Stimulated activated CD4-positive, alpha-beta T cell treated with anti-CD3 and anti-CD28 coated beads, TNF-alpha, amount 100 ng/mL, for 4 hours (primary cell): Measurements from ENCODE around the gene LTA.
A peak's percentile ranks its signal among the peaks of the same experiment; 100 is the strongest.
"Not testable (repeated sequence)": the region's sequence is repeated elsewhere in the genome, so short reads cannot be mapped to it uniquely, and the experiment has no call there.

ENCODE experiments used
- DNase-seq, 3 experiments: peaks; one replicate each; pipeline ENCODE4 v3.0.0-alpha.2; 2020; ENCODE audit warnings: low read depth in 3 of 3

Gene LTA

DNA sequence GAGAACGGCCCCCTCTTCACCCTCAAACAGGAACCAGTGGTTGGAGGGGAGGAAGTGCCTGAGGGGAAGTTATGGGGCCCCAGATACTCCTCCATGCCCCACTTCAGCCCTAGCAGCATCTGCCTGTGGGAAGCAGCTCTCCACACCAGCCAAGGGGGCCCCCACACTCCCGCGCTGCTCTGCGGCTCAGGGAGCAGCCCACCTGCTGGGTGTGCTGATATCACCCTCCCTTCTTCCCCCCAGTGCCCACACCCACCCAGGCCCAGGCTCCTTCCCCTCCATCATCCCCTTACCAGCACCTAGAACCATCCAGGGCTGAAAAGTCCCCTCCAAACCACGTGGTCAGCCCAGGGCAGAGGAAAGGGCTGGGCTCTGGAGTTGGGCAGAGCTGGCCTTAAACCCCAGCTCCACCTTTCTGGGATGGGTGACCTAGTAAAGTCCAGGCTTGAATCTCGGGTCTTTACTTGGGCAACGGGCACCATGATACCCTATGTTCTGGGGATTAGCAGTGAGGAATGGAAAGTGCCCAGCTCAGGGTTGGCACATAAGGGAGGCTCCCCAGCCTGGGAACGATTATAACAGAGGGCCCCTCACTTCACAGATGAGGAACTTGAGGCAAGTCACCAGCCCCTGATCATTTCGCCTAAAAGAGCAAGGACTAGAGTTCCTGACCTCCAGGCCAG is 14.7 kb downstream of the LTA start:
- DNase-seq = no peak

- no peak for DNase-seq
These were observed 16.0 kb downstream of the LTA start for GRCh38 chr6:31587791-31588777.

DNA sequence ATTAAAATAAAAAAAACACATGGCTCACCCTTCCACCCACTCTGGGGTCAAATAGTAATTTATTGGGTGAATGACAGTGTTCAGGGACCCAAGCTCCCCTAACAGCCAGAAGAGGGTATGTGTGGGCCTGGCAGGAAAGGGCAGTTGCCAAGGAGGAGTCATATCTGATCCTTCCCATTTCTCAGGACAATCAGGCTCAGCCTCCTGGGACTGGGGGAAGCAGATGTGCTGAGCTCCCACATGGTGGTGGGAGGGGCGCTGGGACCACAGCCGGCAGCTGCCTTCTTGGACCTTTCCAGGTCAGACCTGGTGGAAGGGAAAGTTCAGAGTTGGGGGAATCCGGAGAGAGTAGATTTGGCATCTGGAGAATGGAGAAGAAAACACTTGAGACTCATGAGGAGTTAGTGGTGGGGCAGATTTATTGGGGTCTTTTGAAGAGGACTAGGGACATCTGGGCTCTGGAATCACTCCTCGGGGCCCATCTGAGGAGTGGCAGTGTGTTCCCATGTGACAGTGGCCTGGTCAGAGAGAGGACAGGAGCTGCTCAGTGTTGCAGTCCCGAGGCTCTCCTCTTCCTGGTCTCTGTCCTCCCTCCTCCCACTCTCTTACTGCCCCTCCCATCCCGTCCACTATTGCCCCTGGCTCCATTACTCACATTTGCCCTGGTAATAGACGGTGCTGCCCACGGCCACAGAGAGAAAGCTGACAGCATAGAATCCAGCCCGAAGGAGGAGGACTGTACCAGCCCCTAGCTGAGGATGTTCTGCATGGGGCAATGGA is 17.0 kb downstream of the LTA start:
- DNase-seq = no peak

DNA sequence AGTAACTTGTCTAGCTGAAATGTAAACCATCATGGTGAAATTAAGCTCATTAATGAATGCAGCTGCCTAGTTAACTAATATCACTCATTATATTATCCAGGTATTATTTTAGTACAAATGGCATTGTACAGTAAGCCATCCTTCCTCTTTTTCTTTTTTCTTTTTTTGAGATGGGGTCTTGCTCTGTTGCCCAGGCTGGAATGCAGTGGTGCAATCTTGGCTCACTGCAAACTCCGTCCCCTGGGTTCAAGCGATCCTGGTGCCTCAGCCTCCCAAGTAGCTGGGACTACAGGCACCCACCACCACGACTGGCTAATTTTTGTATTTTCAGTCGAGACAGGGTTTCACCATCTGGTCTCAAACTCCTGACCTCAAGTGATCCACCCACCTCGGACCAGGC is 18.6 kb downstream of the LTA start:
- DNase-seq = not testable (repeated sequence)

- no peak for DNase-seq
These were observed 20.3 kb downstream of the LTA start for GRCh38 chr6:31592396-31592771.

DNA sequence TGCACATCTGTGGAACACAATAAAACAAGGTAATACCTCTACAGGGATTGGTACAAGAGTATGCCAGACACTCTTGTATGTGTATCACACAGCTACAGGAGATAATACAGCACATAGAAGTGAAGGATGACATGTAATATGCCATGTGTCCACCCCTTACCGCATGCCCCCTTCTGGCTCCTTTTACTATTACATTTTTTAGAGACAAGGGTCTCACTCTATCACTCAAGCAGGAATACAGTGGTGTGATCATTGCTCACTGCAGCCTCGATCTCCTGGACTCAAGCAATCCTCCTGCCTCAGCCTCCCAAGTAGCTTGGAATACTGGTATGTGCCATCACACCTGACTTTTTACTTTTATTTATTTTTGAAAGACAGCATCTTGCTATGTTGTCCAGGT is 24.9 kb downstream of the LTA start:
- DNase-seq = no peak

DNA sequence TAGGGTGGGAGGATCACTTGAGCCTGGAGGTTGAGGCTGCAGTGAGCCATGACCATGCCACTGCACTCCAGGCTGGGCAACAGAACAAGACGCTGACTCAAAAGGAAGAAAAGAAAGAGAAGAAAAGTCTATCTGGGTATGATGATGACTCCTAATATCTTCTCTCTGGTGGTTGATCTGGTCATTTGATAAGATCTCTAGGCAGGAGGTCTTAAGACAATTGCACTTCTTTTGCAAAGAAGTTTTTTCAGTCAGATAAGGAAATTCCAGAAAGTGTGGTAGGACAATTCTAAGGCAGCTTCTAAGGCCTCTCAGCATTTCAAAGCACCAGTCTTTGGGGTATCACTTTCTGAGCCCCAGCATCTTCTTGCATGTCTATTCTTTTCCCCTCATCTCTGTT is 35.2 kb downstream of the LTA start:
- DNase-seq = no peak

- DNase-seq = no peak
These were observed 37.7 kb downstream of the LTA start for GRCh38 chr6:31609519-31610406.

DNA sequence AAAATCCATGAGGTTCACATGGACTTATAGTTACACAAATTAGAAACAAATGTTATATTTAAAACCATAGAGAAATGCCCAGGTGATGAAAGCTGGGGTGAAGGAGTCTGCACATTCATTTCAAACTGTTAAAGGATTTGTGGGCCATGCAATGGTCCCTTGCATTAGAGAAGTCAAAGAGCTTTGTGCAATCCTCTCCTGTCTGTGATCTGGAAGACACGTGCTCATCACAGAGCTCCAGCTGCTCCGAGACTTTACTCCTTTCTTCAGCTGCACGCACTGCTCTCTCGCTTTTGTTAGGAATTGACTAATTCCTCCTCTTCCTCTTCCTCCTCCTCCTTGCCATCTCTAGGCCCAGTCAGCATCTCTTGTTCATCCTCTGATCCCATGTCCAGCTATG is 38.9 kb downstream of the LTA start:
- DNase-seq = no peak

DNA sequence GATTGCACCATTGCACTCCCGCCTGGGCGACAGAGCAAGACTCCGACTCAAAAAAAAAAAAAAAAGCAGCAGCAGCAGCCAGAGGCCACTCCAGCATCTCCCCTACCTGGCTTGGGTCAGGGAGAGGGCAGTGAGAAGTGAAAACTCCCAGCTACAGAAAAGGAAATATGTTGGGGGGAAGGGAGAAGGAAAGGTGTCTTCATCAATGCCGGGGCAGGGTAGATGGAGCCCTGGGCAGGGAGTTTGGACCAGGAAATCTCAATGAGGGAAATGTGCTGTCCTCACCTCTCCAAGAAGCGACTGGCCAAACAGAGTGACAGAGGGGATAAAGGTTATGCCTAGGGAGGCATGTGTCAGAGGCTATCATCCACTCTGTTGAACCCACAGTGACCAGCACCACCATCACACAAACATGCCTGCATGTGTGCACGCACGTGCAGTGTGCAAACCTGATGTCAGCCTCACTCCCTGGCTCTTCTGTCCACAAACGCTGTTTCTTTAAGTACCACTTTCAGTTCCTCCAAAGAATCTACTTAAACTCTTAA is 42.1 kb downstream of the LTA start:
- DNase-seq = no peak

DNA sequence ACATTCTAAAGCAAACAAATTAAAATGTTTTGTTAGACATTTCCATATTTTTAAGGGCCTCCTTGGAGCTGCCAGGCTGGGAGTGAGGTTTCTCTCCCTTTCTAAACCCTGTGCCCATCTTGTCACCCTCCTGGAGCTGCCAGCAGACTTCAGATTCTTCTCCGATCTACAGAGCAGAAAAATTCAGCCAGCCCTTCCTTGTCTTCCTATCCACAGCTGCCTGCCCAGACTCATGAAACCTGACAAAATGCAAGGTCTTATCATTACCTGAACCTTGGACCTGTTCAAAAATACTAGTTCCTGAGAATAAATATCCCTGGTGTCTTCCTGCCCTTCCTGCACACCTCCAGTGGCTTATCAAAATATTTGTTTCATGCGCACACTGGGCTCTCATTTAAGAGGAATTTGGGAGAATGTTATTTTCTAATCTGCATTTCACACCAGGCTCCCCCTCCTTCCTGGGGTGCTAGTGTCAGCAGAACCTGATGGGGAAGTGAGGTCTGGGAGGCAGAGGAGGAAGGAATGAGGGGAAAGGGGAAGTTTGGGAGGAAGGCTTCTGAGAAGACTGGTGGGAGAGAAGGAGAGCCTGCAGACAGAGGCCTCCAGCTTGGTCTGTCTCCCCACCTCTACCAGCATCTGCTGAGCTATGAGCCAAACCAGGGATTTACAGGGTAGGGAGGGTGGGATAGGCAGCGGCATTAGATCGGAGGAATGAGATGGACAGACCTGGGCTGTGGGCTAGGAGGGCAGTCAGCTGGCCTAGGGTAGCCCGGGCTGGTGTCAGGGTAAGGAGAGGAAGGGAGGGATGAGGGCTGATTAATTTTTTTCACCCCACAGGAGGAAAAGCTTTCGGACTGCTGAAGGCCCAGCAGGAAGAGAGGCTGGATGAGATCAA is 42.8 kb downstream of the LTA start, which contains the start of gene AIF1:
Gene AIF1 (plus strand): TSS at position 551 of the 895 bp plus-strand sequence. CDS start 96 bp downstream, at position 647.
- DNase-seq = no peak

GRCh38 chr6:31615748-31616147 is 43.7 kb downstream of the LTA start:
- no peak for DNase-seq

DNA sequence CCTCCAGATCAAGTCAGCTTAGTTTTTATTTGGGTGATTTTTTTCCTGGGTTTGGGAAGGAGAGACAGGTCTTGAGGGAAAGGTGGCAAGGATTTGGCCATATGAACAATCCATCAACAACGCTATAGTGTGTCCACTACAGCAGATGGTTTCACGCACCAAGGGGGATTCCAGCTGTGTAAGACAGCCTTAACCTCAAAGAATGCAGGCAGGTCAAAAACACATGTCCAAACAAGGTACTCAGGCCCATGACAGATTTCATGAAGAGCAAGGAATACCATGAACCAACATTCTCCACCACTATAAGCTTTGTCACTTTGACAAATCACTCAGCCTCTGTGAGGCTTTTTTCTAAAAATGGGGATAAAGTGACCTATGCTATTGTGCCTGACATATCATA is 44.9 kb downstream of the LTA start:
- no peak for DNase-seq

- DNase-seq = peak; percentile 84 to 96 (median 90)
These were observed 47.9 kb downstream of the LTA start for GRCh38 chr6:31619805-31620585.

DNA sequence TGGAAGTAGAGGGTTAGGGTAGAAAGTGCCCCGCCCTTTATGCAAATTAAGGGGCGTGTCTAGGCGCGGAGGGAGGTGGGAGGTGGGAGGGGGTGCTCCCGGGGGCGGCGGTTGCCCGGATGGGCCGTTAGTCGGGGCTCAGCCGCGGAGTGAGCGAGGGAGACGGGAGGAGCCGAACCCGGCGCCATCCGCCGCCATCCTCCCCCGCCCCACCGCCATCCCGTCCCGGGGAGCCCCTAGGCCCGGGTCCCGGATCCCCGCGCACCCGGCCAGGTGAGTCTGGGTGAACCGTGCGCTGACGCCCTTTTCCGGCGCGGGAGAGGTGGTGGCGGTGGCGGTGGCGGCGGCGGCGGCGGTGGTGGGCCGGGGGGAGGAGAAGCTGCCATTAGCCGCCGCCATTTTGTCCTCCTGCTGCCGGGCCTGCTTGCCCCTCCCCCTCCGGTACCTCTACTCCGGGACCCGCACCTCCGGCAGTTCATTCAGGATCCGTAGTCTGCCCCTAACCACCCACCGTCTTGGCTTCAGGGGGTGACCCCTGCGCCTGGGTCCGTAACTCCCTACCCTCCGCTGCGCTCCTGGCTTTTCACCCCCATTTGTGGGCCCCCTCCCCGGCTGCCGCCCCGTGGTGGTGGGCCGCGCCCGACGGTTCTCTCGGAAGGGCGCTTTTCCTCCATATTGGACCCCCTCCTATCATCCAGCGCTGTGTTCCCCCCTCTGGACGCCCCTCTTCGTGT is 48.7 kb downstream of the LTA start, which contains the start of gene PRRC2A:
Gene PRRC2A (plus strand): TSS at position 130 of the 734 bp plus-strand sequence. CDS start 2,075 bp downstream, outside the sequence.
- DNase-seq = peak in 2 of 3 experiments; percentile 63 to 87

GRCh38 chr6:31621320-31621939 is 49.3 kb downstream of the LTA start:
- DNase-seq = no peak

- DNase-seq = no peak
These were observed 49.9 kb downstream of the LTA start for GRCh38 chr6:31621991-31622390.

- no peak for DNase-seq
These were observed 50.6 kb downstream of the LTA start for GRCh38 chr6:31622684-31623091.
